Measurements from ENCODE around the gene TMEM164. TPM values are rescaled to one million over a fixed set of nuclear protein-coding genes. Genes with fewer than 3 reads are reported as not detected.

TMEM164 gene
- total and polyA plus RNA-seq, 7 experiments from 2014 or later = 0.92 to 30.1 (median 17.5) TPM

DNA sequence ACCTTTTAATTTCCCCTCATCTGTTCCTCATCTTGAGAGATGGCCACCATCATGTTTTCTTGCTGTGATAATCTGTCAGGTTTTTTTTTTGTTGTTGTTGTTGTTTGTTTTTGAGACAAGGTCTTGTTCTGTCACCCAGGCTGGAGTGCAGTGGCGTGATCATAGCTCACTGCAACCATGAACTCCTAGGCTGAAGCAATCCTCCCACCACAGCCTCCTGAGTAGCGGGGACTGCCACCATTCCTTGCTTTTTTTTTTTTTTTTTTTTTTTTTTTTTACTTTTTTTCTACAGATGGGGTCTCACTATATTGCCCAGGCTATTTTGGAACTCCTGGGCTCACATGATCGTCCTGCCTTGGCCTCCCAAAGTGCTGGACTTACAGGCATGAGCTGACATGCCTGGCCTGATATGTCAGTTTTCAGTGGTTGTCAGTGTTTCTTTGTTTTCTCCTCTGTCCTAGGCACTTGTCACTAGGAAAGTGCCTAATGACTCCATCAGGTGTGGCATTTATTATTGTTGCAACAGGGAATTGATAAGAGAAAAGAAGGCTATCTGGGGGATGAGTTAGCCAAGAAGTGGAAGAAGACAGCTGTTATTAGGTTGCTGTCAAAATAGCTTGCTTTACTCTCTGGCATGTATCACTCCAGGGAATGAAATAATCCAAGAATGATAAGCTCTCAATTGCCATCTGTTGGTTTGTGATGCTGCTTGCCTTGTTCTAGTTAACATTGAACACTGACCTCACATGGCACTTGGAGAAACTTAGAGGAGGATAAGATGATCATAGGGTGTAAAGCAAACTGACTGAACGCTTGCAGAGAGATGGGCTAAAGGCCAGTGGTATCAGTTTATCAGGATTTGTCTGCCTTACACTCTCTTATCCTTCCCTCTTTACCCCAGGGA lies 41.7 kb downstream of the TMEM164 start:
- Mint-ChIP-seq H3K27ac (peak overlapping the region in 1 of 9 donors; percentile 68), H3K4me1 (peaks cover 4 to 50% (median 9%) of the 10 kb centered on the region in 7 donors), H3K27me3 (no peaks in the 10 kb centered on the region), H3K9me3 (no peaks in the 10 kb centered on the region), H3K36me3 (peaks cover 0 to 6% (median 2%) of the 10 kb centered on the region in 5 donors), H3K4me3 (no peak overlapping the region)
- no peak overlapping the region for H3K4me3 ChIP-seq (ENCODE audit: low read length)
- no peak for DNase-seq
- H3K9me3 ChIP-seq (ENCODE audit: control insufficient read depth in 2 of 3, low read length in 3 of 3) = no peaks in the 10 kb centered on the region
- no peak overlapping the region for H3K27ac ChIP-seq (ENCODE audit: low read depth, low read length)
- ATAC-seq = no peak
- H3K4me1 ChIP-seq (ENCODE audit: control insufficient read depth in 2 of 2, insufficient read depth in 2 of 2, low read length in 2 of 2) = no peaks in the 10 kb centered on the region
- ChIA-PET POLR2A (no interaction called here), CTCF (no interaction called here)
- H3K27me3 ChIP-seq (ENCODE audit: control insufficient read depth in 2 of 2, insufficient read depth in 2 of 2, low read length in 2 of 2) = no peaks in the 10 kb centered on the region
- H3K36me3 ChIP-seq (ENCODE audit: control insufficient read depth in 2 of 3, insufficient read depth in 3 of 3, low read length in 3 of 3) = no peaks in the 10 kb centered on the region
- intact Hi-C loops (cut with micrococcal nuclease) = no loop called here

DNA sequence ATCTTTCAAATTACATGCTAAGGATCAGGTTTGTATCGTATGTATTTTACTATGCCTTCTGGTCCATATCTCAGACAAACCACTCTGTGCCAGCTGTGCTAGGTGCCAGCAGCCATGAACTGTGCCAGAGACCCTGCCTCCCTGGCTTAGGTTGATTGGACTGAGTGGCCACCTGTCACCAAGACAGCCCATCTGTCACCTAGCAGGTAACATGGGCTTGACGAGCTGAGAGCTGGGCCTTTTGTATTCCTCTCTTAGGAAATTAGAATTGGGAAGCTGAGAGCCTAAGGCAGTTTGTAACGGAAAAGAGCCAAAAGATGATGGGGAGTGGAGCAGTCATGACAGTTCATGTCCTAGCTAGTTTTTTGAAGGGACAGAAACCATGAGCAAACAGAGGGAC lies 42.5 kb downstream of the TMEM164 start:
- H3K4me3 Mint-ChIP-seq = no peak overlapping the region
- H3K36me3 ChIP-seq (ENCODE audit: control insufficient read depth in 2 of 3, insufficient read depth in 3 of 3, low read length in 3 of 3) = no peaks in the 10 kb centered on the region
- POLR2A ChIA-PET = no interaction called here
- peak overlapping the region in 2 of 9 donors; percentile 40 to 43 for H3K27ac Mint-ChIP-seq
- H3K27me3 ChIP-seq (ENCODE audit: control insufficient read depth in 2 of 2, insufficient read depth in 2 of 2, low read length in 2 of 2) = no peaks in the 10 kb centered on the region
- H3K9me3 ChIP-seq (ENCODE audit: control insufficient read depth in 2 of 3, low read length in 3 of 3) = no peaks in the 10 kb centered on the region
- H3K9me3 Mint-ChIP-seq = no peaks in the 10 kb centered on the region
- no peak for DNase-seq
- intact Hi-C loops (cut with micrococcal nuclease) = no loop called here
- H3K4me1 Mint-ChIP-seq = peaks cover 4 to 55% (median 11%) of the 10 kb centered on the region in 7 donors
- CTCF ChIA-PET = no interaction called here
- H3K4me3 ChIP-seq (ENCODE audit: low read length) = no peak overlapping the region
- H3K36me3 Mint-ChIP-seq = peaks cover 0 to 6% (median 3%) of the 10 kb centered on the region in 5 donors
- H3K27ac ChIP-seq (ENCODE audit: low read depth, low read length) = no peak overlapping the region
- H3K27me3 Mint-ChIP-seq = no peaks in the 10 kb centered on the region
- no peaks in the 10 kb centered on the region for H3K4me1 ChIP-seq (ENCODE audit: control insufficient read depth in 2 of 2, insufficient read depth in 2 of 2, low read length in 2 of 2)
- no peak for ATAC-seq

GRCh38 chrX:110046001-110046400 lies 43.1 kb downstream of the TMEM164 start:
- Mint-ChIP-seq H3K9me3 (no peaks in the 10 kb centered on the region), H3K4me3 (no peak overlapping the region), H3K36me3 (peaks cover 0 to 6% (median 3%) of the 10 kb centered on the region in 5 donors), H3K27me3 (no peaks in the 10 kb centered on the region), H3K27ac (no peak overlapping the region), H3K4me1 (peaks cover 6 to 55% (median 11%) of the 10 kb centered on the region in 7 donors)
- Histone ChIP-seq H3K27me3 (ENCODE audit: control insufficient read depth in 2 of 2, insufficient read depth in 2 of 2, low read length in 2 of 2) (no peaks in the 10 kb centered on the region), H3K9me3 (ENCODE audit: control insufficient read depth in 2 of 3, low read length in 3 of 3) (no peaks in the 10 kb centered on the region), H3K36me3 (ENCODE audit: control insufficient read depth in 2 of 3, insufficient read depth in 3 of 3, low read length in 3 of 3) (no peaks in the 10 kb centered on the region), H3K4me1 (ENCODE audit: control insufficient read depth in 2 of 2, insufficient read depth in 2 of 2, low read length in 2 of 2) (no peaks in the 10 kb centered on the region), H3K27ac (ENCODE audit: low read depth, low read length) (no peak overlapping the region), H3K4me3 (ENCODE audit: low read length) (no peak overlapping the region)
- DNase-seq (no peak), ATAC-seq (no peak)
- ChIA-PET CTCF (no interaction called here), POLR2A (no interaction called here)
- intact Hi-C loops (cut with micrococcal nuclease) = no loop called here

DNA sequence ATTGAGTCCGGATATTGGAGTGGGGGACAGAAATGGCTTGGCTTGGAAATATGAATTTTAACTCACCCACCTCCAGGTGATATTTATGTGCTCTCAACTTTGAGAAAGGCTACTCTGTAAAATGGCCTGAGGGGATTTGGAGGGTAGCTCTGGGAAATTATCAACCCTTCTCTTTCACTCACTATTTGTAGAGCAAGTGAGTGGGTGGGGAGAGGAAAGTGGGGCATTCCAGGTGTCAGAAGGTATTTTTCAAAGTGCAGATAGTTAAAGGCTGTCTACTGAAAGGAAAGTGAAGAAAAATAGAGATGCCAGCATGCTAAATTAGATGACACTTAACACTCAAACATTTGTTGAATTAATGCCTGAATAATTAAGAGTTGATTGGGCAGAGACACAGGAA lies 44.1 kb downstream of the TMEM164 start:
- H3K4me3 Mint-ChIP-seq = no peak overlapping the region
- ATAC-seq (no peak), DNase-seq (no peak)
- intact Hi-C loops (cut with micrococcal nuclease) = no loop called here
- no peaks in the 10 kb centered on the region for H3K27me3 ChIP-seq (ENCODE audit: control insufficient read depth in 2 of 2, insufficient read depth in 2 of 2, low read length in 2 of 2)
- ChIA-PET POLR2A (no interaction called here), CTCF (no interaction called here)
- H3K4me3 ChIP-seq (ENCODE audit: low read length) = no peak overlapping the region
- no peaks in the 10 kb centered on the region for H3K27me3 Mint-ChIP-seq
- no peaks in the 10 kb centered on the region for H3K9me3 ChIP-seq (ENCODE audit: control insufficient read depth in 2 of 3, low read length in 3 of 3)
- H3K36me3 ChIP-seq (ENCODE audit: control insufficient read depth in 2 of 3, insufficient read depth in 3 of 3, low read length in 3 of 3) = no peaks in the 10 kb centered on the region
- H3K4me1 ChIP-seq (ENCODE audit: control insufficient read depth in 2 of 2, insufficient read depth in 2 of 2, low read length in 2 of 2) = no peaks in the 10 kb centered on the region
- no peak overlapping the region for H3K27ac ChIP-seq (ENCODE audit: low read depth, low read length)
- no peak overlapping the region for H3K27ac Mint-ChIP-seq
- H3K36me3 Mint-ChIP-seq = peaks cover 0 to 6% (median 0%) of the 10 kb centered on the region in 5 donors
- H3K4me1 Mint-ChIP-seq = peaks cover 6 to 45% (median 10%) of the 10 kb centered on the region in 7 donors
- H3K9me3 Mint-ChIP-seq = no peaks in the 10 kb centered on the region

- Histone ChIP-seq H3K4me1 (ENCODE audit: control insufficient read depth in 2 of 2, insufficient read depth in 2 of 2, low read length in 2 of 2) (no peaks in the 10 kb centered on the region), H3K27me3 (ENCODE audit: control insufficient read depth in 2 of 2, insufficient read depth in 2 of 2, low read length in 2 of 2) (no peaks in the 10 kb centered on the region), H3K27ac (ENCODE audit: low read depth, low read length) (no peak overlapping the region), H3K9me3 (ENCODE audit: control insufficient read depth in 2 of 3, low read length in 3 of 3) (no peaks in the 10 kb centered on the region), H3K4me3 (ENCODE audit: low read length) (no peak overlapping the region), H3K36me3 (ENCODE audit: control insufficient read depth in 2 of 3, insufficient read depth in 3 of 3, low read length in 3 of 3) (peaks cover 0 to under 1% (median 0%) of the 10 kb centered on the region in 3 experiments)
- H3K27ac Mint-ChIP-seq = peak overlapping the region in 2 of 9 donors; percentile 41 to 43
- no peaks in the 10 kb centered on the region for H3K27me3 Mint-ChIP-seq
- POLR2A ChIA-PET = no interaction called here
- DNase-seq = no peak
- intact Hi-C loops (cut with micrococcal nuclease) = no loop called here
- H3K36me3 Mint-ChIP-seq = peaks cover 1 to 13% (median 6%) of the 10 kb centered on the region in 5 donors
- peaks cover 0 to 27% (median 8%) of the 10 kb centered on the region in 7 donors for H3K4me1 Mint-ChIP-seq
- H3K4me3 Mint-ChIP-seq = no peak overlapping the region
- CTCF ChIA-PET = no interaction called here
- peaks cover 0 to 3% (median 0%) of the 10 kb centered on the region in 11 donors for H3K9me3 Mint-ChIP-seq
- no peak for ATAC-seq
Measured at GRCh38 chrX:110049096-110049495, 46.2 kb downstream of the TMEM164 start.

DNA sequence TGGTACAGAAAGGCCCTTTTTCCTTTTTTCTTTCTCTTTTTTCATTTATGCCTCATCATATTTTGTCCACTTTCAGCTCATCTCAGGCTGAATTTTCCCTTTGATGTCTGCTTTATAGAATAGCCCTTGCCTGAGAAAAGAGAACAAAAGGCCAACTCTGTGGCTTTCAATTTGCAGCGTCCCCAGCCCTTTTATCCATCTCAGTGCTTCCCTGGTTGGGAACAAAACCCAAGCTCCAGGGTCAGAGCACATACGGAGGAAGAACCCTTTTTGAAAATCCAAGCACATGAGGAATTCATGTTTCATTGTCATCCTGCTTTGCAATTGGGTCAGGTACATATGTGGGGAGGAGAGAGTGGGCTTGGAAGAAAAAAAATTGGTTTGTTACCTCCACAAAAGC lies 47.5 kb downstream of the TMEM164 start:
- Histone ChIP-seq H3K4me3 (ENCODE audit: low read length) (no peak overlapping the region), H3K36me3 (ENCODE audit: control insufficient read depth in 2 of 3, insufficient read depth in 3 of 3, low read length in 3 of 3) (peaks cover 0 to 3% (median 3%) of the 10 kb centered on the region in 3 experiments), H3K27me3 (ENCODE audit: control insufficient read depth in 2 of 2, insufficient read depth in 2 of 2, low read length in 2 of 2) (no peaks in the 10 kb centered on the region), H3K9me3 (ENCODE audit: control insufficient read depth in 2 of 3, low read length in 3 of 3) (no peaks in the 10 kb centered on the region), H3K4me1 (ENCODE audit: control insufficient read depth in 2 of 2, insufficient read depth in 2 of 2, low read length in 2 of 2) (no peaks in the 10 kb centered on the region), H3K27ac (ENCODE audit: low read depth, low read length) (no peak overlapping the region)
- ATAC-seq (no peak), DNase-seq (no peak)
- no peak overlapping the region for H3K4me3 Mint-ChIP-seq
- intact Hi-C loops (cut with micrococcal nuclease) = no loop called here
- H3K4me1 Mint-ChIP-seq = peaks cover 0 to 23% (median 9%) of the 10 kb centered on the region in 7 donors
- peaks cover 0 to 3% (median 0%) of the 10 kb centered on the region in 11 donors for H3K9me3 Mint-ChIP-seq
- H3K27ac Mint-ChIP-seq = no peak overlapping the region
- H3K27me3 Mint-ChIP-seq = no peaks in the 10 kb centered on the region
- peaks cover 4 to 16% (median 14%) of the 10 kb centered on the region in 5 donors for H3K36me3 Mint-ChIP-seq
- POLR2A ChIA-PET = no interaction called here
- CTCF ChIA-PET = interaction anchor here (0.6 to 0.7 kb wide), 2 partner anchors 94 to 339 kb away, joined by 4 read pairs; no protein-coding TSS in a partner anchor

Data from naive thymus-derived CD4-positive, alpha-beta T cell (primary cell).